ENCODE data around the gene SCAF4.

The SCAF4 gene

GRCh38 chr21:31724552-31724951 lies 7.4 kb downstream of the SCAF4 start:
- H3K27ac ChIP-seq, result no peak overlapping the region
- H3K9me3 ChIP-seq, result no peaks in the 10 kb centered on the region
- no peaks in the 10 kb centered on the region for H3K36me3 ChIP-seq
- no peak overlapping the region for H3K4me3 ChIP-seq (ENCODE audit: low read depth in 1 of 2, low read length in 1 of 2)
- TF ChIP-seq CTCF (IDR thresholded peaks at IDR 0.05), result no peak
- H3K4me1 ChIP-seq (ENCODE audit: control insufficient read depth in 1 of 2, insufficient read depth in 1 of 2, low read depth in 1 of 2, low read length in 1 of 2), result peaks cover 11 to 17% of the 10 kb centered on the region in 2 experiments
- H3K27me3 ChIP-seq, result no peaks in the 10 kb centered on the region

GRCh38 chr21:31721381-31721780 lies 10.5 kb downstream of the SCAF4 start:
- Histone ChIP-seq H3K27me3 (no peaks in the 10 kb centered on the region), H3K4me1 (ENCODE audit: control insufficient read depth in 1 of 2, insufficient read depth in 1 of 2, low read depth in 1 of 2, low read length in 1 of 2) (peaks cover 7 to 13% of the 10 kb centered on the region in 2 experiments), H3K27ac (no peak overlapping the region), H3K9me3 (no peaks in the 10 kb centered on the region), H3K36me3 (no peaks in the 10 kb centered on the region), H3K4me3 (ENCODE audit: low read depth in 1 of 2, low read length in 1 of 2) (no peak overlapping the region)
- TF ChIP-seq CTCF (IDR thresholded peaks at IDR 0.05), result no peak

- Histone ChIP-seq H3K27me3 (no peaks in the 10 kb centered on the region), H3K27ac (no peak overlapping the region), H3K36me3 (no peaks in the 10 kb centered on the region), H3K9me3 (no peaks in the 10 kb centered on the region), H3K4me1 (ENCODE audit: control insufficient read depth in 1 of 2, insufficient read depth in 1 of 2, low read depth in 1 of 2, low read length in 1 of 2) (peaks cover 7 to 13% of the 10 kb centered on the region in 2 experiments), H3K4me3 (ENCODE audit: low read depth in 1 of 2, low read length in 1 of 2) (no peak overlapping the region)
- TF ChIP-seq CTCF (IDR thresholded peaks at IDR 0.05), result no peak
Measured at GRCh38 chr21:31720739-31721138, 11.2 kb downstream of the SCAF4 start.

GRCh38 chr21:31720330-31720729 lies 11.6 kb downstream of the SCAF4 start:
- H3K36me3 ChIP-seq, result no peaks in the 10 kb centered on the region
- H3K27me3 ChIP-seq, result no peaks in the 10 kb centered on the region
- no peak overlapping the region for H3K4me3 ChIP-seq (ENCODE audit: low read depth in 1 of 2, low read length in 1 of 2)
- no peak for TF ChIP-seq CTCF (IDR thresholded peaks at IDR 0.05)
- H3K4me1 ChIP-seq (ENCODE audit: control insufficient read depth in 1 of 2, insufficient read depth in 1 of 2, low read depth in 1 of 2, low read length in 1 of 2), result peaks cover 7 to 13% of the 10 kb centered on the region in 2 experiments
- no peak overlapping the region for H3K27ac ChIP-seq
- no peaks in the 10 kb centered on the region for H3K9me3 ChIP-seq

GRCh38 chr21:31716106-31716505 lies 15.8 kb downstream of the SCAF4 start:
- Histone ChIP-seq H3K9me3 (no peaks in the 10 kb centered on the region), H3K4me1 (ENCODE audit: control insufficient read depth in 1 of 2, insufficient read depth in 1 of 2, low read depth in 1 of 2, low read length in 1 of 2) (no peaks in the 10 kb centered on the region), H3K27ac (no peak overlapping the region), H3K4me3 (ENCODE audit: low read depth in 1 of 2, low read length in 1 of 2) (no peak overlapping the region), H3K36me3 (no peaks in the 10 kb centered on the region), H3K27me3 (no peaks in the 10 kb centered on the region)
- TF ChIP-seq CTCF (IDR thresholded peaks at IDR 0.05), result no peak

All from neutrophil (primary cell).